Astrocyte of the cerebellum (primary cell): Measurements from ENCODE around the gene INSR.

Experiments used
- DNase-seq: peaks from one replicate; pipeline ENCODE4 v3.0.0-alpha.2; 2011; ENCODE audit warnings: low read depth
- H3K4me3 ChIP-seq: 2 replicates; pipeline ENCODE4 v1.5.1; 2011; ENCODE audit warnings: mild to moderate bottlenecking, low read depth, low read length, moderate library complexity
- CTCF ChIP-seq: IDR thresholded peaks from 2 replicates; pipeline ENCODE4 v1.5.1; 2012; ENCODE audit warnings: low read length, low read depth, moderate library complexity, mild to moderate bottlenecking; ENCODE audit errors: missing control alignments
- in situ Hi-C: cut with HindIII; loops from 2 replicates; pipeline ENCODE4 v1.10.0; 2017; ENCODE audit warnings: low sequenced_read_pairs

INSR gene

DNA sequence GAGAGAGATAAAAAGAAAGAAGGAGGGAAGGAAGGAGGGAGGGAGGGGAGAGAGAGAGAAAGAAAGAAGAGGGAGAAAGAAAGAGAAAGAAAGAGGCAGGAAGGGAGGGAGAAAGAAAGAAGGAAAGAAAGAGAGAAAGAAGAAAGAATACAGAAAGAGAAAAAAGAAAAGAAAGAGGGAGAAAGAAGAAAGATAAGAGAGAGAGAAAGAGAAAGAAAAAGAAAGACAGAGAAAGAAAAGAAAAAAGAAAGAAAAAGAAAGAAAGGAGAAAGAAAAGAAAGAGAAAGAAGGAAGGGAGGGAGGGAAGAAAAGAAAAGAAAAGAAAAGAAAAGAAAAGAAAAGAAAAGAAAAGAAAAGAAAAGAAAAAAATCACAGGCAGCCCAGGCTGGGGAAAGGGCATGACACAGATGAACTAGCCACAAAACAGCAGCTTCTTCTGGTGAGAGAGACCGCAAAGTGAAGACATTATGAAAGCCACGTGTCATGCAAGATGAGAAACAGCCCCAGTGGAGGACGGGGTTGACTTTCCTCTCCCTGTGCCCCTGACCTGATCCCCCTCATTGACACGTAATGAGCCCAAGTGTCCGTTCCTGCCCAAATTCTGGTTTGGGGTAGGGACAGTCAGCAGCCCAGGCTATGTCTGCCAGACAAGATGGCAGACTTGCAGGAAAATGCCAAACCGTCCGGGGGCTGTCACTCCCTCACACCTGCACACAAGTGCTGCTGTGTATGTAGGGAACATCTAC, 102.1 kb downstream of the INSR start:
- no peak overlapping the region for H3K4me3 ChIP-seq
- DNase-seq, result no peak
- in situ Hi-C loops, result no loop called here
- no peak for TF ChIP-seq CTCF

GRCh38 chr19:7188698-7189629, 105.2 kb downstream of the INSR start:
- in situ Hi-C loops, result no loop called here
- H3K4me3 ChIP-seq, result no peak overlapping the region
- no peak for TF ChIP-seq CTCF
- DNase-seq, result no peak

- in situ Hi-C loops, result no loop called here
- no peak for DNase-seq
- TF ChIP-seq CTCF, result no peak
- no peak overlapping the region for H3K4me3 ChIP-seq
Measured at GRCh38 chr19:7187605-7188339, 106.4 kb downstream of the INSR start.

- no peak overlapping the region for H3K4me3 ChIP-seq
- no peak for DNase-seq
- no peak for TF ChIP-seq CTCF
- in situ Hi-C loops, result no loop called here
Measured at GRCh38 chr19:7182489-7182888, 111.7 kb downstream of the INSR start.

DNA sequence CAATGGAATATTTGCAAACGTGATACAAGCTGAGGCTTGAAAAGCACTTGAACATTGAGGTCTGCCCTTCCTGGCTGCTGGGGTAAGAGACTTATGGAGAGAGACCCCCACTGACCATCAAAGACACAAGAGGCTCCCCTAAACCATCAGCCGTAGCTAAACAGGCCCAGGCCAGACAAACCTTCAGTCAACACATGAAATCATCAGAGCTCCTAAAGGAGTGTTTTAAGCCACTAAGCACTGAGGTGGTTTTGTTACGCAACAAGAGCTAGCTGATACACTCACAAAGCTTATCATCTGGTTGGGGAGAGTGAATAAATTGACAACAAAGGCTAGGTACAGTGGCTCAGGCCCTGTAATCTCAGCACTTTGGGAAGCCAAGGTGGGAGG, 114.3 kb downstream of the INSR start:
- H3K4me3 ChIP-seq, result no peak overlapping the region
- no peak for TF ChIP-seq CTCF
- in situ Hi-C loops, result no loop called here
- DNase-seq, result no peak

GRCh38 chr19:7177926-7178325, 116.3 kb downstream of the INSR start:
- in situ Hi-C loops, result no loop called here

More at GRCh38 chr19:7177926-7178325, 116.3 kb downstream of the INSR start:
- TF ChIP-seq CTCF, result no peak
- no peak for DNase-seq
- no peak overlapping the region for H3K4me3 ChIP-seq
